H1 (cell line): ENCODE results near the gene ZCWPW2. TPM values are rescaled to one million over a fixed set of nuclear protein-coding genes. Genes with fewer than 3 reads are reported as not detected.

Source experiments
- CTCF ChIA-PET: fragments of 300-600 bp; sonication (Branson Sonifier 250); formaldehyde crosslinking; loops from one replicate; lab custom pipeline; 2021; ENCODE audit not compliant: partially characterized antibody; lab: Charles Lee
- POLR2A ChIA-PET: fragments of 300-600 bp; sonication (Branson Sonifier 250); formaldehyde crosslinking; loops from one replicate; lab custom pipeline; 2021; ENCODE audit warnings: inconsistent platforms; ENCODE audit not compliant: partially characterized antibody; lab: Charles Lee
- DNase-seq, 2 experiments: peaks; one replicate each; pipeline versions ENCODE4 v3.0.0 to v3.0.0-alpha.2; 2010 to 2022; ENCODE audit warnings: low spot score in 2 of 2, low read depth in 1 of 2, mixed read lengths in 1 of 2
- FAIRE-seq: peaks from 2 replicates; lab custom pipeline; 2011; peaks lifted over from hg19 to GRCh38; lab: Jason Lieb, UNC
- H2AFZ ChIP-seq: 2 replicates; pipeline ENCODE4 v1.8.1; 2012; ENCODE audit warnings: low read length, inconsistent platforms
- H2AK5ac ChIP-seq: 2 replicates; pipeline ENCODE4 v1.6.1; 2013; ENCODE audit warnings: low read depth, low read length
- H2BK120ac ChIP-seq: replicated peaks from 2 replicates; pipeline ENCODE3; 2013; ENCODE audit warnings: low read depth, low read length, inconsistent platforms
- H2BK12ac ChIP-seq: 2 replicates; pipeline ENCODE4 v1.6.1; 2013; ENCODE audit warnings: low read depth, low read length
- H2BK15ac ChIP-seq: 2 replicates; pipeline ENCODE4 v1.6.1; 2013; ENCODE audit warnings: low read length
- H2BK20ac ChIP-seq: 2 replicates; pipeline ENCODE4 v1.6.1; 2013; ENCODE audit warnings: low read length
- H2BK5ac ChIP-seq: 2 replicates; pipeline ENCODE4 v1.6.1; 2013; ENCODE audit warnings: low read depth, low read length
- H3K14ac ChIP-seq: 2 replicates; pipeline ENCODE4 v1.6.1; 2013; ENCODE audit warnings: inconsistent platforms; ENCODE audit not compliant: insufficient read length
- H3K18ac ChIP-seq: 2 replicates; pipeline ENCODE4 v1.6.1; 2013; ENCODE audit warnings: low read length; ENCODE audit errors: extremely low read depth
- H3K23ac ChIP-seq: 2 replicates; pipeline ENCODE4 v1.6.1; 2013; ENCODE audit warnings: inconsistent platforms; ENCODE audit not compliant: insufficient read length
- H3K23me2 ChIP-seq: 2 replicates; pipeline ENCODE4 v1.6.1; 2013; ENCODE audit warnings: low read depth, low read length
- H3K27ac ChIP-seq: 2 replicates; pipeline ENCODE4 v1.6.1; 2011; ENCODE audit warnings: low read depth, low read length, inconsistent platforms
- H3K27me3 ChIP-seq, 4 experiments: replicated peaks in 1 of 4; 1 replicate in 1 of 4; 2 replicates in 3 of 4; pipeline versions ENCODE4 v1.6.1 to v1.8.1; 2011 to 2013; ENCODE audit warnings: low read length in 3 of 4, mild to moderate bottlenecking in 3 of 4, inconsistent platforms in 2 of 4, mixed read lengths in 2 of 4, moderate library complexity in 1 of 4; ENCODE audit not compliant: control insufficient read depth in 3 of 4, insufficient read depth in 3 of 4; ENCODE audit errors: extremely low read depth in 1 of 4
- H3K36me3 ChIP-seq, 4 experiments: 2 replicates each; pipeline versions ENCODE4 v1.6.1 to v1.8.1; 2011 to 2013; ENCODE audit warnings: mild to moderate bottlenecking in 4 of 4, low read length in 3 of 4, moderate library complexity in 2 of 4, control low read depth in 1 of 4, inconsistent platforms in 1 of 4; ENCODE audit not compliant: insufficient read depth in 4 of 4, control insufficient read depth in 2 of 4
- H3K4ac ChIP-seq: replicated peaks from 2 replicates; pipeline ENCODE3; 2013; ENCODE audit warnings: low read length, low read depth, mixed read lengths, inconsistent platforms; ENCODE audit not compliant: insufficient read length
- H3K4me1 ChIP-seq, 4 experiments: replicated peaks in 1 of 4; 1 replicate in 1 of 4; 2 replicates in 3 of 4; pipeline versions ENCODE4 v1.6.1 to v1.8.1; 2011 to 2013; ENCODE audit warnings: low read length in 3 of 4, inconsistent platforms in 2 of 4, mixed read lengths in 1 of 4; ENCODE audit not compliant: insufficient read depth in 4 of 4, control insufficient read depth in 3 of 4
- H3K4me2 ChIP-seq, 2 experiments: 2 replicates each; pipeline versions ENCODE4 v1.6.1 to v1.8.1; 2011 to 2013; ENCODE audit warnings: low read depth in 2 of 2, low read length in 2 of 2, control low read depth in 1 of 2, inconsistent platforms in 1 of 2, mild to moderate bottlenecking in 1 of 2; ENCODE audit not compliant: insufficient read depth in 1 of 2
- H3K4me3 ChIP-seq, 4 experiments: fragments of 200-600, 300-600 bp in 1 of 4; sonication (generic), shearing (Covaris generic), sonication (Bioruptor Twin) in 1 of 4; 2 replicates each; pipeline versions ENCODE4 v1.5.1 to v1.8.1; 2011 to 2016; ENCODE audit warnings: low read length in 4 of 4, low read depth in 3 of 4, control low read depth in 2 of 4, inconsistent platforms in 2 of 4, mild to moderate bottlenecking in 2 of 4, mixed read lengths in 1 of 4, moderate library complexity in 1 of 4; ENCODE audit not compliant: insufficient read depth in 2 of 4; ENCODE audit errors: extremely low read depth in 1 of 4
- H3K56ac ChIP-seq: replicated peaks from 2 replicates; pipeline ENCODE3; 2013; ENCODE audit warnings: low read depth, mild to moderate bottlenecking, mixed read lengths, low read length, inconsistent platforms; ENCODE audit not compliant: insufficient read length
- H3K79me1 ChIP-seq: 2 replicates; pipeline ENCODE4 v1.6.1; 2013; ENCODE audit warnings: low read depth, low read length, control low read depth
- H3K79me2 ChIP-seq, 2 experiments: 2 replicates each; pipeline versions ENCODE4 v1.6.1 to v1.8.1; 2012 to 2013; ENCODE audit warnings: low read length in 2 of 2, mild to moderate bottlenecking in 2 of 2, inconsistent platforms in 1 of 2; ENCODE audit not compliant: insufficient read depth in 2 of 2, control insufficient read depth in 1 of 2
- H3K9ac ChIP-seq, 4 experiments: replicated peaks in 1 of 4; 1 replicate in 1 of 4; 2 replicates in 3 of 4; pipeline versions ENCODE4 v1.6.1 to v1.8.1; 2011 to 2013; ENCODE audit warnings: low read depth in 3 of 4, low read length in 3 of 4, control low read depth in 2 of 4, mild to moderate bottlenecking in 2 of 4, moderate library complexity in 2 of 4, inconsistent platforms in 1 of 4; ENCODE audit errors: extremely low read depth in 1 of 4
- H3K9me3 ChIP-seq, 2 experiments: 2 replicates each; pipeline versions ENCODE4 v1.6.1 to v1.8.1; 2012 to 2013; ENCODE audit warnings: mild to moderate bottlenecking in 2 of 2, moderate library complexity in 2 of 2, control low read depth in 1 of 2, inconsistent platforms in 1 of 2, low read depth in 1 of 2, low read length in 1 of 2, mixed read lengths in 1 of 2; ENCODE audit not compliant: insufficient read depth in 2 of 2
- H4K20me1 ChIP-seq, 2 experiments: replicated peaks in 1 of 2; 2 replicates each; pipeline versions ENCODE3 to v1.8.1; 2011 to 2013; ENCODE audit warnings: inconsistent platforms in 2 of 2, low read length in 2 of 2, mild to moderate bottlenecking in 1 of 2; ENCODE audit not compliant: insufficient read depth in 2 of 2, control insufficient read depth in 1 of 2
- H4K5ac ChIP-seq: 2 replicates; pipeline ENCODE4 v1.6.1; 2013; ENCODE audit warnings: low read length, low read depth, mixed read lengths, inconsistent platforms; ENCODE audit not compliant: insufficient read length
- H4K8ac ChIP-seq: 2 replicates; pipeline ENCODE4 v1.8.0; 2013; ENCODE audit warnings: mild to moderate bottlenecking, moderate library complexity, low read length, inconsistent platforms; ENCODE audit not compliant: insufficient read depth; ENCODE audit errors: extremely low read depth
- H4K91ac ChIP-seq: replicated peaks from 2 replicates; pipeline ENCODE3; 2013; ENCODE audit warnings: low read length, mixed read lengths, inconsistent platforms; ENCODE audit not compliant: insufficient read length
- ASH2L ChIP-seq: fragments of 200-600, 300-600 bp; sonication (generic); IDR thresholded peaks from one replicate; pipeline ENCODE4 v1.7.1; 2017; ENCODE audit warnings: low read length
- ATF3 ChIP-seq: IDR thresholded peaks from 2 replicates; pipeline ENCODE4 v1.6.1; 2011; ENCODE audit warnings: low read depth, mild to moderate bottlenecking, low read length; ENCODE audit not compliant: insufficient read depth
- BRCA1 ChIP-seq: IDR thresholded peaks from 2 replicates; pipeline ENCODE4 v1.6.1; 2012; ENCODE audit warnings: low read depth, low read length, improper control_type of control experiment
- CBX5 ChIP-seq: fragments of 300-800, 300-1000 bp; sonication (generic); IDR thresholded peaks from 2 replicates; pipeline ENCODE4 v1.7.1; 2016; ENCODE audit warnings: antibody characterized with exemption, low read length, low read depth
- EGR1 ChIP-seq: IDR thresholded peaks from 2 replicates; pipeline ENCODE4 v1.6.1; 2011; ENCODE audit warnings: low read depth, low read length, borderline replicate concordance
- HDAC2 ChIP-seq, 2 experiments: fragments of 300-600 bp in 1 of 2; sonication (generic) in 1 of 2; IDR thresholded peaks; 2 replicates each; pipeline ENCODE4 v1.6.1; 2011 to 2012; ENCODE audit warnings: low read depth in 2 of 2, low read length in 2 of 2, mild to moderate bottlenecking in 2 of 2, moderate library complexity in 2 of 2, borderline replicate concordance in 1 of 2, inconsistent platforms in 1 of 2
- JUND ChIP-seq: IDR thresholded peaks from 2 replicates; pipeline ENCODE4 v1.6.1; 2011; ENCODE audit warnings: mild to moderate bottlenecking, improper control_type of control experiment, low read length
- KDM4A ChIP-seq: IDR thresholded peaks from one replicate; pipeline ENCODE4 v1.7.1; 2012; ENCODE audit warnings: low read depth, mild to moderate bottlenecking, moderate library complexity, low read length, inconsistent platforms; ENCODE audit not compliant: severe bottlenecking
- MAFK ChIP-seq: IDR thresholded peaks from 2 replicates; pipeline ENCODE4 v1.6.1; 2012; ENCODE audit warnings: low read depth, mild to moderate bottlenecking, improper control_type of control experiment, low read length
- NRF1 ChIP-seq: IDR thresholded peaks from 2 replicates; pipeline ENCODE4 v1.6.1; 2011; ENCODE audit warnings: mild to moderate bottlenecking, low read depth, low read length, improper control_type of control experiment
- TBP ChIP-seq: IDR thresholded peaks from 2 replicates; pipeline ENCODE4 v1.6.1; 2011; ENCODE audit warnings: low read depth, low read length, improper control_type of control experiment
- WGBS, 2 experiments: shearing (Covaris generic) in 1 of 2; methylation state at CpG; one replicate each; pipeline versions ENCODE4 v1.1.6 to v1.1.7; 2013 to 2015; ENCODE audit warnings: low lambda C conversion rate in 2 of 2, mixed read lengths in 2 of 2, inconsistent platforms in 1 of 2, low coverage in 1 of 2, missing lambda C conversion rate in 1 of 2; ENCODE audit not compliant: insufficient replicate concordance in 2 of 2, insufficient coverage in 1 of 2, insufficient read length in 1 of 2; ENCODE audit errors: extremely low coverage in 1 of 2, missing lambda C conversion rate in 1 of 2; 5-methylcytosine and 5-hydroxymethylcytosine counted together
- polyA plus RNA-seq, 7 experiments: library from polyadenylated mRNA; depleted of rRNA in 3 of 7; stranded (reverse) in 5 of 7; unstranded in 2 of 7; fragments of >200 nt in 5 of 7; fragments of 200-250 nt in 2 of 7; gene quantifications; 1 replicate in 5 of 7; 2 replicates in 1 of 7; 4 replicates in 1 of 7; pipeline versions ENCODE4 v1.2.1 to v1.2.3, GENCODE V29; 2011 to 2013; ENCODE audit warnings: missing spikeins in 2 of 7, mixed read lengths in 2 of 7
- total RNA-seq: library from RNA; stranded (reverse); fragmentation: NEBNext Ultra II Directional; extraction: Animal tissue kit (Norgen Biotek cat#: 25700); gene quantifications from 2 replicates; pipeline ENCODE4 v1.2.1, GENCODE V29; 2021
- TF ChIP-seq, protein P1 (sequence below): IDR thresholded peaks from 2 replicates; pipeline ENCODE4 v1.6.1; 2012; ENCODE audit warnings: low read length, inconsistent platforms

Gene ZCWPW2
- total and polyA plus RNA-seq, 2 of the 8 experiments (the other 6 are each of a cell fraction or from before 2014, with no cell fraction given): 0.11 to 0.39 TPM

DNA sequence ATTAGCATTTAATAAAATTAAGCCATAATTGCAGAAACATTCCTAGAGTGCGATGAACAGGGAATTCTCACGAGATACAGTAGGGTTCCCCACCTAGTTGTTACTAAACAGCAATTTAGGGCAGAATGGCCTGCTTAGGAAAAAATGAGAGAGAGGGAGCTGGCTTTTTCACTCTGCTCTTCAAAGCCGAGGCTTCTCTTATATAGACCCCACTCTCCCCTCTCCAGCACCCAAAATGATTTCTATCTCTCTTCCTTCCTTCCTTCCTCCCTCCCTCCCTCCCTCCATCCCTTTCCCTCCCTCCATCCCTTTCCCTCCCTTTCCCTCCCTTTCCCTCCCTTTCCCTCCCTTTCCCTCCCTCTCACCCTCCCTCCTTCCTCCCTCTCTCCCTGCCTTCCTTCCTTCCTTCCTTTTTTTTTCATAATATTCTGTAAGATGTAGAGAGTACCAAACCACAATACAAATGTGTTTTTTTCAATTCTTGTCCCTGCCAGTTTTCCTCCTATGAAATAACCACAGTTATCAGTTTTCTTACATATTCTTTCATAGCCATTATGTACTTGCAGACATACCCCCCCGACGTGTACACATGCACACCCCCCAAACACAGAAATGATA lies 48.1 kb upstream of the ZCWPW2 start:
- no peak overlapping the region for H3K9ac ChIP-seq
- no peaks in the 10 kb centered on the region for H3K23me2 ChIP-seq
- TF ChIP-seq HDAC2 (IDR thresholded peaks at IDR 0.05; ENCODE audit: borderline replicate concordance in 1 of 2, low read depth in 2 of 2, low read length in 2 of 2) (no peak), BRCA1 (no peak), JUND (no peak), ATF3 (no peak), TBP (no peak), MAFK (no peak), EGR1 (no peak), CBX5 (no peak), ASH2L (no peak), NRF1 (no peak), KDM4A (no peak)
- TF ChIP-seq, protein P1, sequence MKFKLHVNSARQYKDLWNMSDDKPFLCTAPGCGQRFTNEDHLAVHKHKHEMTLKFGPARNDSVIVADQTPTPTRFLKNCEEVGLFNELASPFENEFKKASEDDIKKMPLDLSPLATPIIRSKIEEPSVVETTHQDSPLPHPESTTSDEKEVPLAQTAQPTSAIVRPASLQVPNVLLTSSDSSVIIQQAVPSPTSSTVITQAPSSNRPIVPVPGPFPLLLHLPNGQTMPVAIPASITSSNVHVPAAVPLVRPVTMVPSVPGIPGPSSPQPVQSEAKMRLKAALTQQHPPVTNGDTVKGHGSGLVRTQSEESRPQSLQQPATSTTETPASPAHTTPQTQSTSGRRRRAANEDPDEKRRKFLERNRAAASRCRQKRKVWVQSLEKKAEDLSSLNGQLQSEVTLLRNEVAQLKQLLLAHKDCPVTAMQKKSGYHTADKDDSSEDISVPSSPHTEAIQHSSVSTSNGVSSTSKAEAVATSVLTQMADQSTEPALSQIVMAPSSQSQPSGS: no peak

More for the DNA sequence above, 48.1 kb upstream of the ZCWPW2 start:
- Histone ChIP-seq H3K4me1 (no peaks in the 10 kb centered on the region), H3K36me3 (no peaks in the 10 kb centered on the region), H2AFZ (no peak overlapping the region), H3K56ac (no peak overlapping the region), H3K9me3 (no peaks in the 10 kb centered on the region), H3K4ac (no peak overlapping the region), H2AK5ac (no peak overlapping the region), H3K18ac (no peak overlapping the region), H2BK20ac (no peak overlapping the region), H4K91ac (no peak overlapping the region), H4K5ac (no peak overlapping the region), H2BK5ac (no peak overlapping the region), H3K14ac (no peak overlapping the region), H3K4me2 (no peak overlapping the region), H4K8ac (no peak overlapping the region), H2BK15ac (no peak overlapping the region), H3K4me3 (no peak overlapping the region), H3K27me3 (no peaks in the 10 kb centered on the region), H4K20me1 (no peaks in the 10 kb centered on the region), H2BK12ac (no peak overlapping the region), H3K79me1 (no peaks in the 10 kb centered on the region), H3K27ac (no peak overlapping the region), H3K79me2 (no peaks in the 10 kb centered on the region), H3K23ac (no peak overlapping the region), H2BK120ac (no peak overlapping the region)
- DNase-seq (no peak), FAIRE-seq (no peak)
- ChIA-PET CTCF (no interaction called here), POLR2A (no interaction called here)
- 97% methylated on average over 5 of the region's 5 CpGs; no CpG with 5 or more reads in 1 of the 2 experiments for WGBS, 2 experiments
